HG03558 (cell line): ENCODE measurements around the gene PTPRQ.

Source experiments
- ATAC-seq: cut with Tn5 transposase; IDR thresholded peaks from one replicate; pipeline ENCODE4 v1.9.1; 2021; ENCODE audit warnings: moderate number of reproducible peaks; ENCODE audit not compliant: unreplicated experiment; ENCODE audit errors: extremely low read depth

The PTPRQ gene, protein sequence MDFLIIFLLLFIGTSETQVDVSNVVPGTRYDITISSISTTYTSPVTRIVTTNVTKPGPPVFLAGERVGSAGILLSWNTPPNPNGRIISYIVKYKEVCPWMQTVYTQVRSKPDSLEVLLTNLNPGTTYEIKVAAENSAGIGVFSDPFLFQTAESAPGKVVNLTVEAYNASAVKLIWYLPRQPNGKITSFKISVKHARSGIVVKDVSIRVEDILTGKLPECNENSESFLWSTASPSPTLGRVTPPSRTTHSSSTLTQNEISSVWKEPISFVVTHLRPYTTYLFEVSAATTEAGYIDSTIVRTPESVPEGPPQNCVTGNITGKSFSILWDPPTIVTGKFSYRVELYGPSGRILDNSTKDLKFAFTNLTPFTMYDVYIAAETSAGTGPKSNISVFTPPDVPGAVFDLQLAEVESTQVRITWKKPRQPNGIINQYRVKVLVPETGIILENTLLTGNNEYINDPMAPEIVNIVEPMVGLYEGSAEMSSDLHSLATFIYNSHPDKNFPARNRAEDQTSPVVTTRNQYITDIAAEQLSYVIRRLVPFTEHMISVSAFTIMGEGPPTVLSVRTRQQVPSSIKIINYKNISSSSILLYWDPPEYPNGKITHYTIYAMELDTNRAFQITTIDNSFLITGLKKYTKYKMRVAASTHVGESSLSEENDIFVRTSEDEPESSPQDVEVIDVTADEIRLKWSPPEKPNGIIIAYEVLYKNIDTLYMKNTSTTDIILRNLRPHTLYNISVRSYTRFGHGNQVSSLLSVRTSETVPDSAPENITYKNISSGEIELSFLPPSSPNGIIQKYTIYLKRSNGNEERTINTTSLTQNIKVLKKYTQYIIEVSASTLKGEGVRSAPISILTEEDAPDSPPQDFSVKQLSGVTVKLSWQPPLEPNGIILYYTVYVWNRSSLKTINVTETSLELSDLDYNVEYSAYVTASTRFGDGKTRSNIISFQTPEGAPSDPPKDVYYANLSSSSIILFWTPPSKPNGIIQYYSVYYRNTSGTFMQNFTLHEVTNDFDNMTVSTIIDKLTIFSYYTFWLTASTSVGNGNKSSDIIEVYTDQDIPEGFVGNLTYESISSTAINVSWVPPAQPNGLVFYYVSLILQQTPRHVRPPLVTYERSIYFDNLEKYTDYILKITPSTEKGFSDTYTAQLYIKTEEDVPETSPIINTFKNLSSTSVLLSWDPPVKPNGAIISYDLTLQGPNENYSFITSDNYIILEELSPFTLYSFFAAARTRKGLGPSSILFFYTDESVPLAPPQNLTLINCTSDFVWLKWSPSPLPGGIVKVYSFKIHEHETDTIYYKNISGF (N-terminal part only)

DNA sequence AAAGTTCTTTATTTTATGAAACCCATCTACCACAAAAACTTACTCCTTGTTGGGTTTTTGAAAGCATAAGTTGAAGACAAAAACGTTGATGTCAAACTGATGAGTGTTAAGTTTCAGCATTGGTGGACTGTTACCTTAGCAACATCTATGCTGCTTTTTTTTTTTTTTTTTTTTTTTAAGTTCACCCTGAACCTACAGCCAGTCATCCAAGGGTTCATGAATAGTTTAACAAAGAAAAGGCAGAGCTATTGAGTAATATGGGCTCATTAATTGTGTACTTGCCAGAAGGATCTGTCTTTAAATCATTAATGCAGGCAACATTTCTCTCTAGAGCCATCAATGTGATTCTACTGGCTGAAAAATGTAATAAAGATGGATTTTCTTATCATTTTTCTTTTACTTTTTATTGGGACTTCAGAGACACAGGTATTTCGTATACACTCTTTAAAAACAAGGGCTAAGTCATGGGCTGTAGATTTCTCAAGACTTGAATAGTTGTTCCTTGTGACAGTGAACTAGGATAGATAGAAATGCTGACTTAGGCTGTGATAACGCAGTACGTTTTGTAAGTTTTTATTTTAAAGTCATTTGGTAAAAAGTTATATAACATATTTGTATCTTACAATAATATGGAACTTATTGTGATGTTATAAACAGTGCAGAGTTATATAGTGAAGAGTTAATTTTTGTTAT, at the start of gene PTPRQ:
PTPRQ (plus strand) TSS at position 262 of the 693 bp plus-strand sequence; CDS start at position 373, 111 bp downstream.
- no peak for ATAC-seq

DNA sequence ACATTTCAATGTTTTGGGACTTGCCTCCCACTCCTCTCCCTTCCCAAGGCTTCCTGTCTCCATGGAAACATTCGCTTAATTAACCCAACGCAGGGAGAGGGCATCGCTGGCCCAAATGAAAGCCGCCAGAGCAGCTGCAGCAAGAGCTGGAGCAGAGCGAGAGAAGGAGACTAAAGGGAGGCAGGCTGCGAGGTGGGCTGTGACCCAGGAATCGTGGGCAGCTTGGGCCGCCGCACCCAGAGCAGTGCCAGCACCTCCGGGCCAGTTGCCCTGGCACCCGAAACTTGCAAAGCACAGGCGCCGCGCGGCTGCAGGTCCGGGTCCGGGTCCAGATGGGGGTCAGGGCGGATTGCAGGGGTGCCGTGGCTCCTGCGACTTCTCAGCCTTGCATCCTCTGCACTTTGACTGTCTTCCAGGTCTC, 43.5 kb upstream of the PTPRQ start:
- no peak for ATAC-seq

DNA sequence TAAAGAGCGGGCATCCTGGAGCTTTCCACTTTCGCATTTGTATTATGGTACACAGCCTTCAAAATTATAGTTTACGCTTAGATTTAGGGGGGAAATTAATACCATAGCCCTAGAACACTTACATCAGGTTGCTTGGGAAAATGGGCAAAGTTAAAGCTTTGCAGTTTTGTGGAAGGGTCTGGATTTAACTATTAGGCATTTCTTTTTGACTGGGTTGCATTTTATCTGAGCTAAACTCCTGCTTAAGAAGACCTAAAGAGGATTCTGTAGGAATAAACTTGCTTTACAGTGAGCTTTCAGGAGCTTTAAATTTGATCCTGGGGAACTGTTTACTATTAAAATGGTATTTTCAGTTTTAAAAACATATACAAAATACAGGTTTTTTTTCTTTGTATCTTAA, 42.8 kb upstream of the PTPRQ start:
- ATAC-seq: no peak

DNA sequence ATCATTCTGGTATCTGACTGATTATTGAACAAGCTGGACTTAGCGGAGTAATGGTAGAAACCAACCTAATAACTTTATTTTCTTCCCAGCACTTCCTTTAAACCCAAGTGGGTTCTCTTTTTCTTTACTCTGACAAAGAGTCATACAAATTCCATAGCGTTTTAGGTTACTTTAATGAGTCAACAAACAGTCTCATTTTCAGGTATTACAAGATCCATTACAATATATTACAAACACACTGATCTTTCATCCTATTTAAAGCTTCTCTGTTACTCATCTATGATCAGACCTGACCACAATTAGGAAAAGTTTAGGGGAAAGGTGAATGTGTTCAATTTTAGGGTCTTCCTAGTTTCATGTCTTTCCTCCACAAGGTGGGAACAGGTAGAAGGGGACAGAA, 39.4 kb upstream of the PTPRQ start:
- ATAC-seq: no peak

DNA sequence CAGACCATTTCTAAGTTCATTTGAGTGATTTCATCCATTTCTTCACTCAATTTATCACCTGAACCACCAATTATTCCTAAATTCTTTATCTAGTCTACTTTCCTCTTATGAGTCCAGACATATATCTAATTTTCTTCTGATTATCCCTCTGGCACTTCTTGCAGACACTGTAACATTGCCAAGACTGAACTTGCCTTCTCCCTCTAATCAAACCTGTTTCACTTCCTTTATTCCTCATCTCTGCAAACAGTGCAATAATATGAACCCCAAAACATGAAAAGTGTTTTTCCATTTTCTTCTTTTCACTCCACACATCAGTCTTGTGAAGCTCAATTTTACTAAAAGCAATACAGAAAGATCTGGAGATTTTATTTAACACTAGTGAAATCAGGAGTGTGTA, 37.8 kb upstream of the PTPRQ start:
- no peak for ATAC-seq

DNA sequence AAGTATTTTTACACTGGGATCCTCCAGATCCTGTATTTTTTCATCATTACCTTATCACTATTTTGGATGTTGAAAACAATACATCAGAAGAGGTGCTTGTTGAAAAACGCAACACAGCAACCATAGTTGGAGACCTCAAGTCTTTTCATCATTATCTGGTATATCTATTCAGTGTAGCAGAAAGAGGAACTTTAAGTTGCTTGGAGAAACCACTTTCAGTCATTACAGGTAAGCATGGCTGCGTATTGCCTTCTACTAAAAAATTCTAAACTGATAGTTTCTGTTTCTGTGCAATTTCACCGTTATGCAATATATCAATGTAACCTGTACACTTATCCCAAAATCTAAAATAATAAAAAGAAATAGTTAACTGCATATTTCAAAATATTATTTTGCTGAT, 32.2 kb upstream of the PTPRQ start:
- ATAC-seq: no peak

DNA sequence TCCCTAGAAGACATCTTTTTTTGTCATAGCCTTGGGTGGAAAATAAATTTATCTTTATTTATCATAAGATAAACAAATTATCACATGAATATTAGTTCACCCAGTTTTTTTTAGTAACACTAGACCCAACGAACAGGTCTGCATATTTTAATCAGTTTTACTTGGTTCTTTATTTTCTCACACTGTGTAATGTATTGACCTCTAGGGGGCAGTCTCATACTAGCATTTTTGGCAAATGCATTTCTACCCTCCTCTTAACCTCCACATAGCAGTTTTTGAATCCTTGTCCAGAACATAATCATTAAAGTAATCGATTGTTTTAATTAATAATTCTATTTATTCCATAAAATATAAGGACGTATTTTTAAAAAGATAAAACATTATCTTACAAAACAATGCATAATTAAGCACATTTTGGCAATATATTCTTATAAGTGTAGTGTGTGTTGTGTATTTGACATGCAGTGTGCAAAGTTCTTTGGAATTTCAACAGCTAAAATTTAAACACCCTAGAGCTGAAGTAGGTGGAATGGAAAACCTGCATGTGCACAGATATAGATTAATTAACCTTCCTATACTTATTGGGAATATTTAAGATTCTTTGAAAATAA, 31.6 kb upstream of the PTPRQ start:
- ATAC-seq: peak; percentile 78

DNA sequence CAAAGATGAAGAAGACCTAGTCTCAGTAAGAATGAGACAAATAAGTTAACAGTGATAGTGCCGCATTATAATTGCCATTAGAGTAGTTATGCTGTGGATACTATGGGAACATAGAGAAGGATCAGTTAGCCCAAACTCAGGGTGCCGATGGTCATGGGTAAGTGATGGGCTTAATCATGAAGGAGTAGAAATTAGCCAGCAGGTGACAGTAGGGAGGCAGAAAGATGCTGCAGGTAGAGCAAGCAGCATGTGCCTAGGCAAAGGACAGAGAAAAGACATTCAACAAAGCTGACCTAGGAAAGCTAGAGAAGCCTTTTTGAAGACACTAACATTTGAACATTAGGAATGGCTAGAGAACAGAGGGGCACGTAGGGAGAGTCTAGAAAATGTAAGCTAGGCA, 30.6 kb upstream of the PTPRQ start:
- ATAC-seq: no peak

DNA sequence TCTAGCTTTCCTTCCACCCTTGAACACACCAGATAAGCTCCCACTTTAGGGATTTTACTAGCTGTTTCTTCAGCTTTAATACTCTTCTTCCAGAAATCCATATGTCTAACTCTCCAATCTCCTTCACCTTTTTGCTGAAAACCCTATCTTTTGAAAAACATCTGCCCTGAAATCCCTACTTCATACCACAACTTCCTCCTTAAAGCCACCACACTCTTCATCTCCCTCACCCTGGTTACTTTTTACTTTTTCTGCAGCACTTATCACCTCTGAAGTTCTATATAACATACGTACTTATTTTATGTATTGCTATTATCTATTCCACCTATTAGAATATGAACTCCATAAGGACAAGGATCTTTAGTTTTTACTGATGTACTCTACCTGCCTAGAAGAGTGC, 28.6 kb upstream of the PTPRQ start:
- ATAC-seq: no peak

DNA sequence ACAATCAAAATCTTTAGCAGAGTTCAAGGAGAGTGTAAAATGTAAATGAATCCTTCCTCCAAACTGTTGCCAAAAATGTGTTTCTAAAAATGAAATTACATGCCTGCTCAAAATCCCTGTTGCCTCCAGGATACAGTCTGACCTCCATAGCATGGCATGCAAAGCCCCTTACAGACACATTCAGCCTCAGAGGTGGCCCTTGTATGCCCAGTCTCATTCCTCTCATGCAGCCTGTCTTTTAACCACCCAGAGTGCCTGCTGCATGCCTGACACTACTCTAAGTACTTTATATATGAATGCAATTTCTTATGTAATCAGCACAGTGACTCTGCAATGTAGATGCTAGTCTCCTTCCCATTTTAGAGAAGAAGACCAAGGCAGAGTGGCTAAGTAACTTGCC, 24.4 kb upstream of the PTPRQ start:
- ATAC-seq: no peak

DNA sequence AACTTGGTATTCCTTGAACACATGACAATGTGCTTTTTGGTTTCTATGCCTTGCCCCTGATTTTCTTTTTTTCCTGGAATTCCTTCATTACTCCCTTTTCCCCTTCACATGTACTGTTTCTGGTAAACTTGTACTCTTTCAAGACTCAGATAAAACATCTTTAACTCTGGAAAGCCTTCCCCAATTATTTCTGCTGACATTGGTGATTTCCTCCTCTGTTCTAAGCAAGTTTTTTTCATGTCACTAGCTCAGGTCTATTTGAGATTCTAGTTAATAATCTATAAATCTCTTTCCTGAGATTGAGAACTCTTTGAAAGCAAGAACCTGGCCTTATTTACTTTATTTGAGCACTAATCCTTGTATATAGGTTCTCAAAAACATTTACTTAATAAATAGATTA, 24.0 kb upstream of the PTPRQ start:
- no peak for ATAC-seq

DNA sequence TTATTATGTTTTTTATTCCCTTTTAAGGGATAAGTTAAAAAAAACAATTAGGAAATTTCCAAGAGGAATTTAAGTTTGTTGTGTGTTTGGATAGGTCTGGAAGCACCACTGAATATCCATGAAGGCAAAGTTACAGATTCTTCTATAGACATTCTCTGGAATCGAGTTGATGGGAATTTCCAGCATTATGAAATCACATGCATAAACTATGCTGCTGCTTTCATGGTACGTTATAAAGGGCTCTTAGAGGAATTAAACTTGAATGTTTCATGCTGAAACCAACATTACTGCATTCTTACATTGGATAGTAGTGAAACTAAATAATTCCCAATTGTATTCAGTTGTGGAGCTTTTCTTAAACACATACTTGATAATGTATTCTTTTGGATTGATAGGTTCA, 21.5 kb upstream of the PTPRQ start:
- ATAC-seq: no peak

DNA sequence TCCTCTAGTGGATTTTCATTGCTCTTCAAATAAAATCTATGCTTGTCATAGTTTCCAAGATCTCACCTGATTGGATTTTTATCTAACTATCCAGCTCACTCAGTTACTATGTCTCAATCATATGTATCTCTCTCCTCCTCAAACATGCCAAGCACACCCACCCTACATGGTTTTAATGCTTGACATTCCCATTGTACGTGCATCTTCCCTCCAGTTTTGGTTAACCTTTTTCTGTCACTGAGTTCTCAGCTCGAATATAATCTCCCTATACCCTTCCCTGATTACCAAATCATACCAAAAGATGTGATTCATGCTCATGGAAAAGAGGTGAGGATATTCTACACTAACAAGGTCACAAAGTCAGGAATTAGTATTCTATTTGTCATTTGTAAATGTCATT, 12.0 kb upstream of the PTPRQ start:
- no peak for ATAC-seq

DNA sequence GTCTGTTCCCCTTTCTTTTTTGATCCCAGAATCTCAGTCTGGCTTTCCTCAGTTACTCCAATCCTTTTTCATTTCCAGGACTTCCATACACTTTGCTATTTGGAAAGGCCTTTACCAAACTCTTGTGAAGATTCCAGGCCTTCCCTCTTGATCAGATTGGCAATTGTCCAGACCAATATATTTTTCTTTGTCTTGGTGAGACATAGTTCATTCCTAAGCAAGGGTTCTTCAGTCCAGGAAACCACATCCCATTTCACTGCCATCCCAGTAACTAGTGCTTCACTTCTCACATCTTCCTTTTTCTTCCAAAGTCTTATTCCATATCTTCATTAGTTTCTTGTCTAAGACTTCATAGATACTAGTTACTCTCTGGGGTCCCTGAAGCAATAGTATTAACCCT, 2.1 kb upstream of the PTPRQ start:
- no peak for ATAC-seq

DNA sequence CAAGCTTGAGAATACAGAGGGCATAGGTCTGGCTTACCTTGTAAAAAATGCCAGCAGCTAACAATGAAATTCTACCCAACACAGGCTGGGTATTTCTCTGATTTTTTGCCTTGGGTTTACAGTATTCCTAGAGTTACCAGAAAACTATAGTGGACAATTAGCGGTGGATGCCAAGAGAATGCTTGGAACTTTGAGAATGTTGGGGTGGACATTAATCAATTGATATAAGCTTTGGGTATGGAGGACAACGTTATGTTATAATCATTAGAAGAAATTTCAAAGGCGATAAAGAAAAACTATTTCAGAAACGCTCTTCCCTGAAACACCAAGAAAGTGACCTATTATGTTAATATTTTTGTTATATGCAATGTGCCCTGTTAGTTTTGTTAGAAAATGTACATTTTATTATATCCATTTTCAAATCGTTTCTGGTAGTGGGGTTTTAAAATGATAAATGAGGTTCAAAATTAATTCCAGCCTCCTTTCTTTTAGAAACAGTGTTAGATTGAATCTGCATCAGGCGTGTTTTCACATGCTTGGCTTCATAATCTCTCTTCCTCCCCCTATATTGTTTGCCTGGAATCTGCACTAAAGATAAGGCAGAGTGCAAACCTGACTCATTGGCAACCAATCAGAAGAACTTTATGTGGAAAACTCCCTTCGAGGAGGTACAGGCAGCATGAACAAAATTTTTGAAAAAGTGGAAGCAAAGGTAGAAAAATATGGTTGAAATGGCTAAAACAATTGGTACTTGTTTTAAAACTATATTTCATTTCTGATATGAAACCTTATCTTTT, 1.4 kb upstream of the PTPRQ start:
- no peak for ATAC-seq

DNA sequence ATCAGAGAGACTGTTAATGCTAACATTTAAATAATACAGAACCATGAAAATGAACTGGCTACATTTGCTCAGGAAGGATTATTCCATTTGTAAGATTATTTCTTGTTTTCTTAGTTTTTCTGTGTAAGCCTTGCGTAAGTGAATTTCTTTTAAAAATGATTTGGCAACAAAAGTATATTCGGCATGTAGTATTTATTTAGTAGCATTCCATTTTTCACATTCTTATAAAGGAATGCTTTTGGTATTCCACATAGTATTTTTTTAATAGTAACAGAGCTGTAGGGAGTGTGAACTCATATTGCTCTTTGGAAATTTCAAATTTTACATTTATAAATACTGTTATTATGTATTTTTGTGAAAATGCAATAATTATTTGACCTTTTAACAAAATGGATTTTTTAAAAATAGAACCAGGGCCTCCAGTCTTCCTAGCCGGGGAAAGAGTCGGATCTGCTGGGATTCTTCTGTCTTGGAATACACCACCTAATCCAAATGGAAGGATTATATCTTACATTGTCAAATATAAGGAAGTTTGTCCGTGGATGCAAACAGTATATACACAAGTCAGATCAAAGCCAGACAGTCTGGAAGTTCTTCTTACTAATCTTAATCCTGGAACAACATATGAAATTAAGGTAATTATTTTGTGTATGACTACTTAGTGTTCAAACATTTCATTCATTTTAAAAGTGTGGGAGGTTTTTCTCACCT, 1.2 kb downstream of the PTPRQ start:
- no peak for ATAC-seq

DNA sequence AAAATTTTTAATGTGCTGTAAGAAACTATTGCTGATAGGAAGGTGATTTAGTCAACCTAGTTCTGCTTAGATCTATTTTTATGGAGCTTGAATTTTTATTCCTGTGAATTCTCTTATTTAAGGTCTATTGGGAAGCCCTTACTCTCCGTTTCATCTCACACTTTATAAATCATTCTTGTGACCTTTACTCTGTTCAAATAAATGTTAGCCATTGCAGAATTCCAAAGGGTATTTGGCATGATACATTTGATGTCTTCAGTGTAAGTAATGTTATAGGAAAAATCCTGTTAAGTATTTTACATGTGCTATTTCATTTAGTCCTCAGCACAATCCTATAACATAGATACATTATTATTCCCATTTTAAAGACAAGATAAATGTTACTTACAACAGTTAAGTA, 12.5 kb downstream of the PTPRQ start:
- ATAC-seq: no peak

DNA sequence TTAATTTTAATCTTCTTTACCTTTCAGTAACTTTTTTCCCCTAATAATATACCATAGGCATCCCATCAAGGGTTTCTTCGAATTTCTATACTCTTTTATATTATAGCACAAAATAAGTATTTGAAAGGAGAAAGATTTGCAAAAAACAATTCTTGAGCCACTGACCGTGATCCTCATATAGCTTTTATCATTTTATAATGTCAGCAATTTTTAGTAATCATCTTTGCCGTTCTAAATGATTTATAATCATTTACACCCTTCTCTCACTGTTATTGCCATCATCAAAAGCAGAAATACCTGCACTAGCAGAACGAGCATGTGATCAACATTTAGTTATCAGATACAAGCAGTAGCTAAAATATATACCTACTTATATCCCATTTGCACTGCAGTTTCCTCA, 16.9 kb downstream of the PTPRQ start:
- no peak for ATAC-seq
